ENCODE measurements around the gene PTAFR.

DNA sequence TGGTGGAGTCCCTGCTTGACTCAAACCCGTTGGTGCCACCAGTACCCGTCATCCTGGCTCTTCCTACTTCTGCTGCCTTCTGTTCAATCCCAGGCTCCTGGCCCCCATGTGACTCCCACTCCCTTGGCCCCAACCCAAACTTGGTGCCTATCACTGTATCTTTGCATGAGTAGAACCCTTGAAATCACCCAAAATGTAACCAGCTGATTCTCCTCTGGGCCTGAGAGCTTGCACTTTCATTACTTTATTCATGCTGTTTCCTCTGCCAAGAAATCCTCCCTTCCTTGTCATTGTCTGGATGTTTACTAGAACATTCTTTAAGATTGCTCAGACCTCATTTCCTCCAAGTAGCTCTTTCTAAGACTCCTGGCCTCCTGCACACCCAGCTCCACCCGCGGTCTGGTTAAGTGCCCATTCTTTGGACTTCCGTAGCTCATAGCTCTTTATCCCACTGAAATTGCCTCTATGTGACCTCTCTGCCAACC is 15.7 kb downstream of the PTAFR start:
- no peak for TF ChIP-seq ZNF544 (tag by site-specific recombination; IDR thresholded peaks at IDR 0.05)
- no peak for TF ChIP-seq ZFP69B (tag by site-specific recombination; IDR thresholded peaks at IDR 0.05)
- TF ChIP-seq ZNF24 (tag by site-specific recombination; IDR thresholded peaks at IDR 0.05), result no peak
- TF ChIP-seq, protein P1, sequence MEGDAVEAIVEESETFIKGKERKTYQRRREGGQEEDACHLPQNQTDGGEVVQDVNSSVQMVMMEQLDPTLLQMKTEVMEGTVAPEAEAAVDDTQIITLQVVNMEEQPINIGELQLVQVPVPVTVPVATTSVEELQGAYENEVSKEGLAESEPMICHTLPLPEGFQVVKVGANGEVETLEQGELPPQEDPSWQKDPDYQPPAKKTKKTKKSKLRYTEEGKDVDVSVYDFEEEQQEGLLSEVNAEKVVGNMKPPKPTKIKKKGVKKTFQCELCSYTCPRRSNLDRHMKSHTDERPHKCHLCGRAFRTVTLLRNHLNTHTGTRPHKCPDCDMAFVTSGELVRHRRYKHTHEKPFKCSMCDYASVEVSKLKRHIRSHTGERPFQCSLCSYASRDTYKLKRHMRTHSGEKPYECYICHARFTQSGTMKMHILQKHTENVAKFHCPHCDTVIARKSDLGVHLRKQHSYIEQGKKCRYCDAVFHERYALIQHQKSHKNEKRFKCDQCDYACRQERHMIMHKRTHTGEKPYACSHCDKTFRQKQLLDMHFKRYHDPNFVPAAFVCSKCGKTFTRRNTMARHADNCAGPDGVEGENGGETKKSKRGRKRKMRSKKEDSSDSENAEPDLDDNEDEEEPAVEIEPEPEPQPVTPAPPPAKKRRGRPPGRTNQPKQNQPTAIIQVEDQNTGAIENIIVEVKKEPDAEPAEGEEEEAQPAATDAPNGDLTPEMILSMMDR (tag by site-specific recombination; IDR thresholded peaks at IDR 0.05), result no peak
- no peak for TF ChIP-seq KLF16 (tag by site-specific recombination; IDR thresholded peaks at IDR 0.05)
- TF ChIP-seq ZNF660 (tag by site-specific recombination; IDR thresholded peaks at IDR 0.05), result no peak
- TF ChIP-seq WT1 (tag by site-specific recombination; IDR thresholded peaks at IDR 0.05), result no peak

Measured in HEK293 (cell line).